HG02623 (cell line): Measurements from ENCODE around the gene SMO.
A peak's percentile ranks its signal among the peaks of the same experiment; 100 is the strongest.

ENCODE experiments used
- ATAC-seq: cut with Tn5 transposase; IDR thresholded peaks from one replicate; pipeline ENCODE4 v1.9.1; 2021; ENCODE audit warnings: moderate library complexity; ENCODE audit not compliant: unreplicated experiment

The SMO gene

DNA sequence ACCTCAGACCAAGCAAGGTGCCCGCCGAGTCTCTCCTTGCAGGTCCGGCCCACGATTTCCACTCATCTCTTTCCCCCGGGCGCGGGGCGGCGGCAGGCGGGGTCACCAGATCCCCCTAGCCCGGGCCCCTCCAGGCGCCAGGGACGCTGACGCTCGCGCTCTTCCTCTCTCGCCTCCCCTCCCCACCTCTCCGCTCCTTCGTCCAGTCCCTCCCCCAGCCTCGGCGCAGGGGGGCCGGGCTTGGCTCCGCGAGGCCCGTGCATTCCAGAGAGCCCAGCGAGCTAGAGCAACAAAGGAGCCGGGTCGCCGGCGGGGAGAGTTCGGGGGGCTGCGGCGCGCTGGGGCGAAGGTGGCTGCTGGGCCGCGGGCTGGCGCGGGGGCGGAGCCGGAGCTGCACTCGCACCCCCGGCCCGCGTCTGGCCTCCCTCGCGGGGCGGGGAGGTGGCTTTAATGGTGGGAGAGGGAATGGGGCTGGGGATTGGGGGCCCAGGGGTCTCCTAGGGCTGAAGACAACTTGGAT is at the start of gene SMO:
Gene SMO (plus strand): TSS at position 262 of the 520 bp plus-strand sequence. CDS start 519 bp downstream, outside the sequence.
- ATAC-seq, result no peak

DNA sequence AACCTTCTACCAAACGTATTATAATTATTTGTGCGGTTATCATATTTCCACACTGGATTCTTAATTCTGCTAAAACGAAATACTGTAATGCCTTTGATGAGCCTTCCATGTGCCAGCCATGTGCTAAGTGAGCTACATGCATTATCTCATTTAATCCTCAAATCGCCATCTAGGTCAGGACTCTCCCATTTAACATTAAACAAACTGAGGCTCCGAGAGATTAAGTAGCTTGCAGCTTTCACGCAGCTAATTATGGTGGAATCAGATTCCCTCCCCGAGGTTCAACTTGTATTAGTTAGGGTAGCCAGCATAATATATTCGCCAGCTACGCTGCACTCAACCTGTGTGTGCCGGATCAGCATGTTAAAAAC is 44.7 kb upstream of the SMO start:
- ATAC-seq, result no peak

DNA sequence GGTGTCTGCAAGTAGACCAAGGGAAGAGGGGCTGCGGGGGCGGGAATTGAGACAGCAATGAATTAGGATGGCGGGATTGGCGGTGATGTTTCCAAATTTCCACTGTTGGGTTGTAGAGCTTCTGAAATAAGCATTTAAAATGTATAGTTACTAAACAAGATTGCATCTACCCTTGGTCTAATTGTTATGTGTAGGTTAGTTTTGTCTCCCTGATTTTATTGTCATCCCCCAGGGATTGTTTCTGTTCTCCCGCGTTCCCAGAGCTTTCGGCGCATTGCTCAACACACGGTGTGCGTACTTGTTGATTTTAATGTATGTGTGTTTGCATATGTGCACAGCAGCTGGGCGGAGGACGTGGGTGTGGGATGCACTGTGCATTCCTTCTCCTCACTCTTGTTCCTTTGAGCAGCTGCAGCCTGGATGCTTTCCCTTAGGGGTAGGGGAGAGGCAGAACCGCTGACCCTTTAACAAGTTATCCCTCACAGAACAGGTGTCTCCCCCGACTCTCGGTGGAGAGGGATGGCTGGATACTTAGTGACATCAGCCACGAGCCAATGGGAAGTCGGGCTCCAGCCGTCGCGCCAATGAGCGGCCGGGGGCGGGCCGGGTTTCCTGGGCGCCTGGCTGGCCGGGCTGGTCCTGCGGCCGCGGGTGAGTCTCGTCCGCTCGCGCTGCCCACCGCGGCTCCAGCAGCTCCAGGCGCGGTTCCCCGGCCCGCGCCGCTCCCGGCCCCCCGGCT is 44.2 kb upstream of the SMO start, which contains the start of gene TSPAN33:
Gene TSPAN33 (plus strand): TSS at position 613 of the 739 bp plus-strand sequence. CDS start 274 bp downstream, outside the sequence.
- ATAC-seq, result peak; percentile 72

DNA sequence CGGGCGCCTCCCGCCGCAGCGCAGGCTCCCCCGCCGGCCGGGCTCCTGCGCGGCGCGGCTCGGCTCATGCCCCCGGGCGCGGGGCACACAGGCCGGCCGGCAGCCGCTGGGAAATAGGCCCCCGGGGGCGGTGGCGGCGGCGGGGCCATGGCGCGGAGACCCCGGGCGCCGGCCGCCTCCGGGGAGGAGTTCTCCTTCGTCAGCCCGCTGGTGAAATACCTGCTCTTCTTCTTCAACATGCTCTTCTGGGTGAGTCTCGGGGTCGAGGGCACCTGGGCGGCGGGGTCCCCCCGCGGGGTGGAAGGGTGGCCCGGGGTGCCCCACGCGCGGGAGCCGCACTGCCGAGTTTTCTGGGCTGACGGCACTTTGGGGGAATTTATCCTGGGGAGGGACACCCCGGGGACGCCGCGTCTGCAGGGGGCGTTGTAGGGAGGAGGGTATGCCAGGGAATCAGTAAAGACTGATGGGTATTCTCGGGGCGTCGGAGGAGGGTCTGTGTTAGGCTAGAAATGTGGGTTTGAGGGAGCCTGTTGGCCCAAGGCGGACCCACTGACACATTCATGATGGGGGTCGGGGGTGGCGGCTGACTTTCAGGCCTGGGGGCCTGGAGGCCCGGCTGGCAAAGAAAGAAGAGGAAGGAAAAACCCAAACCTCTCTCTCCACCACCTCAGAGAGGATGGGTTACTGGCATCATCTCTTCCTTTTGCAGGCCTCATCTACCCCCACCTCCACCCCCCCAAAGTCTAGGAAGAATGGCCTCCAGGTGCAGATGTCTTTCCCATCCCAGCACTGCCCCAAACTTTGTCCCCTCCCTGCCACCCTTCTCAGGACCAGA is 43.4 kb upstream of the SMO start:
- peak; percentile 8 for ATAC-seq

DNA sequence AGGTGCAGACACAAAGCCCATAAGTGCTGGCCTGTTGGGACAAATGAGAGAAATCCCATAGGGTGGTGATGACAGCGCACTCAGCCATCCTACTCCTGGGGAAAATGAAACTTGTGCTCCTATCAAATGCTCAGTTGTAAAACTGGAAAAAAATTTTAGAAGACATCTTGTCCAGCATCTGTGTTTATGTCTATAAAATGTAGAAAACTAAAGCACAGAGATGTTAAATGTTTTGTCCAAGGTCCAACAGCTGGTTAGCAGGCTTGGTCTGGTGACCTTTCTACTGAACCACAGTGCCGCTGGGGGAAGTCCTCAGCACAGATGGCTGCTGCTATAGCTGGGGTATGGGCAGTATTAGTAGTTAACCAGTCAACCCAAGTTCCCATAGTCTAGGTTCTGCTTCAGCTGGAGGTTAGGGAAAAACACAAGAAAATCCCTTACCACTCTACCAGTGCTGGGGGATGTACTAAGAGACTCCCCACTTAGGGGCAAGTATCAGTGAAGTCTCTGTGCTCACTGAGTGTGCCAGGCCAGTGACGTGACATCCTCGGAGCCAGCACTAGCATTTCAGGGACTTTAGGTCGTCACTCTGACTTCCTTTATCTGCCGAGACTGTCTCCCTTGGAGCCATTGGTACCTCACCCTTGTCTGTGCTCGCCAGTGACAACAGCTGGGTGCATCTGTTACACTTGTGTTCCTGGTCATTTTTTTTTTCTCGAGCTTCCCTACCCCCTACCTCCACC is 42.0 kb upstream of the SMO start:
- peak; percentile 57 for ATAC-seq

DNA sequence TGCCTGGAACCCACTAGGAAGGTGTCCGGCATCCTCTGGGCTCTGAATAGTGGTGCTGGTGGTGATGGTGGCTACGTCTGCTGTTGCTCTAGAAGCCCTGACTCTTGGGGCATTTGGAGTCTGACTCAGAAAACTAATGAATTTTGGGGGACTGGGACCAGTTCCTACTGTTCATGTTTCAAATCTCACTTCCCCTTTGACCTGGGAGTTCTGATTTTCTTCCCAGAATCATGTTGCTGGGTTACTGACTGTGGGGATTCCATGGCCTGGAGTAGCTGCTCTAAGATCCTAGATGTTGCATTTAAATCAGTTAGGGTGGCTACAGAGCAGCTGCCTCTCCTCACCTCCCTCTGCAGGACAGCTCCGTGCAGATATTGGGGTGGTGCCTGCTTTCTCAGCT is 40.7 kb upstream of the SMO start:
- ATAC-seq, result no peak

DNA sequence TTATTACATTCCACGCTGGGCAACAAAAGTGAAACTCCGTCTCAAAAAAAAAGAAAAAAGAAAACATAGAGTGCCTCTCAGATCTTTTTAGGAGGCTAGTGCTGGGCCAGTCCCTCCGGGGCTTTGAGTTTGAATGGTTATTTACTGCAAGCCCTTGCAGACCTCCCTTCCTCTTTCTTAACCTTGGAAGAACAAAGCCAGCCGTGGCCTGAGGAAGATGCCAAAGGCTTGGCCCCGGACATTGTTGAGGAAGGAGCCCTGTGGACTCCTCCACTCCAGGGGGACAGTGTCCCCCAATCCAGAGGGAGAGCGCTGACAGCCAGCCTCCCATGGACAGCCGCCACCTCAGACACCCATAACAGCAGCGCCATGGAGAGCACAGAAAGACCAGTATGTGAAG is 38.9 kb upstream of the SMO start:
- no peak for ATAC-seq

DNA sequence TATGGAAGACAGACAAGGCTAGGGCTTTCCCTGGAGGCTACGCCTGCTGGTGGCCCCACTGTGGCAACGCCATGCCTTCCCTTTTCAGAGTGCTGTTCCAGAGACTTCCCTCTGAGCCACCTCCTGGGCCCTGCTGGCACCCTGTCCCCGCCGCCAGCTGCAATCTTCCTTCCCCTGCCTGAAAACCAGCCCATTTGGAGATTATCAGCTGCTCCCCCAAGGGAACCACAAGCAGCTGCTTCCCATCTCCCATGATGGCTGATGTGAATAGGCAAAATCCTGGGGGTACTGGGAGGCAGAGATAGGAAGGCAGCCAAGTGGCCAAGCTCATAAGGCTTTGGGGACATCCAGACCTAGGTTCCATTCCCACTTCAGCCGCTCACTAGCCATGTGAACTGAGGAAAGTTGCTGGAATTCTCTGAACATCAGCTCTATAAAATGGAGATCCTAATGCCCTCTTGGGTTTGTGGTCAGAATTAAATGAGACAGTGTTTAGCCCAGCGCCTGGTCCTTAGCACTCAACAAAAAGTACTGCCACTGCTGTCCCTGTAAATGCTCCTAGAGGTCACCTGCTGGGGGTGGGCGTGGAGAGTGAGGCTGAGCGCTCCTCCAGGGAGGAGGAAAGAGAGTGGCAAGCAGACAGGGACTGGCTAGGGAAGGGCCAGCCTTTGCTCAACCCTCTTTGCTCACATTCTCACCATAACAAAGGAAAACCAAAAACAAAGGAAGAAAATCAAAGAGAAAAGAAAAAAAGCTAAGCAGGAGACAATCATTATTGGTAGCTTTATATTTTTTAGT is 38.0 kb upstream of the SMO start:
- ATAC-seq, result no peak

DNA sequence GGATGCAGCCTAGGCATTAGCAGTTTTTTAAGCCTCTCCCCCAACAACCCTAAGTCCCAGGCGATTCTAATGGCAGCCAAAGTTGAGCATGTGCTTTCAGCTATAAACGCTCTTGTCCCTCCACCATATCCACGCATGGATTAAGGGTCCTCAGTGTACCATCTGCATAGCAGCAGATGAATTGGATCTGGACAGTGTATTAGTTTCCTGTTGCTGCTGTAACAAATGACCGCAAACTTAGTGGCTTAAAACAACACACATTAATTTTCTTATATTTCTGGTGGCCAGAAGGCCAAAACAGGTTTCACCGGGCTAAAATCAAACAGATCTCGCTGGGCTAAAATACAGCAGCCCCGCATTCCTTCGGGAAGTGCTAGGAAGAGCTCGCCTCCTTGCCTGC is 30.8 kb upstream of the SMO start:
- ATAC-seq, result no peak

DNA sequence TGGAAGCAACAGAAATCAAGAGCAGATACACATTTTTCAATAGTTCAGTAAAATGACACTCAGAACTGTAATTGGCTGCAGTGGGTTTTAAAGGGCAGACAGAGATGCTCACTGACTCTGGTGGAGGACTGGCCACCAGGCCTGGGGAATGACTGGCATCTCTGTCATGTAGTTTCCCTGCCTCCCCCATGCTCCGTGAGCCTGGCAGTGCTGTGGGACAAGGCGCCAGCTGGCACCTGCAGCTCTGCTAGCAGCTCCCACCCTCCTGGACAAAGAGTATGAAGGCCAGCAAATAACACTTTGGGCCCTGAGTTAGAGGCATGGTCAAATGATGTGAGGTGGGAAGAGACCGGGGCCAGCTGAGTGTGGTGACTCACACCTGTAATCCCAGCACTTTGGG is 28.9 kb upstream of the SMO start:
- ATAC-seq, result no peak

DNA sequence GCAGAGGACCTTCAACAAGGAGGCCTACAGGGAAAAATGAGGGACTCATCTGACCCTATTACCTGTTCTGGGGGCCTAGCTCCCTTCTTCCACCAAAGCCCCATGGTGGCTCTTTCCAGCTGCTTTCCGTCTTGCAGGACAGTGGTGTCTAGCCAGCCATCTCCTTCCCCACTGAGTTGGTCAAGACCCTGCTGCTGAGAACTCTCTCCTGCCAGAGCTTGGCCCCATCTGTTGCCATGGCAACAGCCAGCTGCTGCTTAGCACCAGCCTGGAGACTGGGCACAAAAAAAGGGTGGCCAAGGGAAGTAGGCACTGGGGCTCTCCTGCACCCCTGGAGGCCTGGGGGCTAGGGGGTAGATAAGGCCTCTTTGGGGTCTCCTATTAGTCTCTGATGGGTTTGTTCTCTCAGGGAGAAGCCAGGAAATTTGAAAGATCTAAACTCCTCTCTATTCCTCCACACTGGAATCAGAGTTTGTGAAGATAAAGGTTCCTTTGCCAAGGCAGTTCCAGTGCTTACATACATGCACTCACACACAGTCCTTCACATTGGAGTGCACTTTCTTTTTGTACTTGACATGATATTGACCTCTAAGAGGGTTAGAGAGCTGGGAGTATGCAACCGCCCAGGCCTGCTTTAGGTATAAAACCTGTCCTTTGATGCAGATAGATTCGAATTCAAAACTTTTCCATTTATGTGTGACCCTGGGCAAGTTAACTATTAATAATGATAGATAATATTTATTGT is 28.1 kb upstream of the SMO start:
- no peak for ATAC-seq

DNA sequence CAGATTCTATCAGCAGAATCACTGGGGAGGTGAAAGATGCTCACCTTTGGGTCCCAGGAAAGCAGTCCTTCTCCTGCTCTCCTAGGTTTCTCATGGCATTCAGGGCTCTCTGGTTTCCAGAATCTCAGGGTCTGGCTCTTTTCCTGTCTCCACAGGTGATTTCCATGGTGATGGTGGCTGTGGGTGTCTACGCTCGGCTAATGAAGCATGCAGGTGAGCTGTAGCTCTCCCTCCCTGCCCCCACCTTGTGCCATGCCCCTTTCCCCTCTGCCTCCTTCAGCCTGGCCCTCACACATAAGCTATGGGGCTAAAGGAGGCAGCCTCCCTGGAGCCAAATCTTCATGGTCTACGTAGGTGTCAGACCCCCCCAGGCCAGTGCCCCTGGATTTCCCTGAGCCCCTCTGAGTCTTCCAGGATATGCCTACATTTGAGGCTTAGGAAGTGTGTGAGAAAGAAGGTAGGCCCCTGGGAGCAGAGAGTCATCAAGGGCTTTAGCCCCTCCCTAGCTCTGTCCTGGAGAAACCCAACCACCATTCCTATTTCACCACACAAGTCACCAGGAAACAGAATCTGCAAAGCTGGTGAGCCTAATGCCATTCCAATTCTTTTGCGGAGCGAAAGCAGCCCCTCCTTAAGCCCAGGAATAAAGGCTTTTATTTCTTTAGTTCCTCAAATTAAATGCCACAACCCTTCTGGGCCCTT is 26.8 kb upstream of the SMO start:
- ATAC-seq, result no peak

DNA sequence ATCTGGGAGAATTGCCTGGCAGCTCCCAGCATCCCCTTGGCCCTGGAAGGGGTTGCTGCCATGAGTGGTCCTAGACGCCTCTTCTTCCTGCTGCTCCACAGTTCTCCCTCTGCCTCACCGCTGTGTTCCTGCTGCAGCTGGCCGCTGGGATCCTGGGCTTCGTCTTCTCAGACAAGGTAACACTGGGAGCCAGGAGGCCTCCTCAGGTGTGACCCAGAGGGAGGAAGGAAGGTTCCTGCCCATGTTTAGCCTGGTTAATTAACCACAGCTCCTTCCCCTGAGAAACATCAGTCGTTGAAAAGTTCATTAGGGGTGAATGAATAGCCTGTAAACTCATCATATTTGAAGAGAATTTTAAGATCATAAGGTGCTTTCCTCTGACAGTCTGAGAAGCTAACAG is 25.7 kb upstream of the SMO start:
- no peak for ATAC-seq

DNA sequence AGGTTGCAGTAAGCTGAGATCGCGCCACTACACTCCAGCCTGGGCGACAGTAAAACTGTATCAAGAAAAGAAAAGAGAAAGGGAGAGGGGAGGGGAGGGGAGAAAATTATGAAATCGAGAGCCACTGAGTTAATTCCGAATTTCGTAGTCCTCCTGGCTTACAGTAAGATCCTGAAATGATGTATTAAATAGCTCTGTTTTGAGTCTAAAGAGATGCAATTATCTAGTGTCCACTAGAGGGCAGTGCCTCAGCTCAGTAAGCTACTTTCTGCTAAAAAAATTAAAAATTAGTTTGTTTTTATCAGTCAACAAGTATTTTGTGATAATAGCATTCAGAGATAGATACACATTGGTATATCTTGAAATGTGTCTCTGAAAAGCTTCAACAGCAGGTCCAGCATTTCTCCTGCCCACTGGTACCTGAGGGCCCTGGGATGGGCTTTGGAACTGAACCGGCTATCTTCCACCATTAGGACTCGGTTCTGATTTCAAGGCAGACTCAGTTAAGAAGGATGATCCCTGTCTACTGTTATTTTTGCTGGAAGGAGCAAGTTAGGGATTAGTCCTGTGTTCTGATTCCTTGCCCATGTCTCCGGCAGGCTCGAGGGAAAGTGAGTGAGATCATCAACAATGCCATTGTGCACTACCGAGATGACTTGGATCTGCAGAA is 24.4 kb upstream of the SMO start:
- no peak for ATAC-seq

DNA sequence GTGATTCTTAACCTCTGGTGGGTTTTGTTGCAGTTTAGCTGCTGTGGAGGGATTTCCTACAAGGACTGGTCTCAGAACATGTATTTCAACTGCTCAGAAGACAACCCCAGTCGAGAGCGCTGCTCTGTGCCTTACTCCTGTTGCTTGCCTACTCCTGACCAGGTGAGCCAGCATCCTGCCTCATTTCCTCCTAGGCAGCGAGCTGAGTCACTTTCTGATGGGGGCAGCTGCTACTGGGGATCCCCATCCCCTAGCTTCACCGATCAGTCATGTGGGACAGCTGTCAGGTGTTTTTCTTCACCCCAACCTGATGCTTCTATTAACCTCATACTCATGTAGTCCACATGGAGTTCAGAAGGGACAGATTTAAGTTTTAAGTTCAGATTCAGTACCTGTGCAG is 21.7 kb upstream of the SMO start:
- ATAC-seq, result no peak

DNA sequence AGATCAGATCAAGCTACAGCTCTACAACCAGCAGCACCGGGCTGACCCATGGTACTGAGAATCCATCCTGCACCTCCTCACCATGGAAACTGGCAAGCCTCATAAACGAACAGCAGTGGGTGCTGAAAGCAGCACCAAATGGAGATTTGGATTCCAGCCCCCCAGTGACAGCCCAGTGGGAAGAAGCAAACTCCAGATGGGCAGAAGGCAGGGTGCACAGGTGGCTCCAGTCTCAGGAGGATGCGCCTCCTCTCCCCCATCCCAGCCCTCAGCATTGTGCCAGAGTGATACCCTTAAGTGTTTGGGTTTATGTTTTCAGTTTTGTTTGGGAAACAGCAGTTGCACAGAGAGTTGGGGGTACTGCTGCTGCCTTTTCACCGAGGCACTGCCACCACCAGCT is 20.6 kb upstream of the SMO start:
- ATAC-seq, result no peak

DNA sequence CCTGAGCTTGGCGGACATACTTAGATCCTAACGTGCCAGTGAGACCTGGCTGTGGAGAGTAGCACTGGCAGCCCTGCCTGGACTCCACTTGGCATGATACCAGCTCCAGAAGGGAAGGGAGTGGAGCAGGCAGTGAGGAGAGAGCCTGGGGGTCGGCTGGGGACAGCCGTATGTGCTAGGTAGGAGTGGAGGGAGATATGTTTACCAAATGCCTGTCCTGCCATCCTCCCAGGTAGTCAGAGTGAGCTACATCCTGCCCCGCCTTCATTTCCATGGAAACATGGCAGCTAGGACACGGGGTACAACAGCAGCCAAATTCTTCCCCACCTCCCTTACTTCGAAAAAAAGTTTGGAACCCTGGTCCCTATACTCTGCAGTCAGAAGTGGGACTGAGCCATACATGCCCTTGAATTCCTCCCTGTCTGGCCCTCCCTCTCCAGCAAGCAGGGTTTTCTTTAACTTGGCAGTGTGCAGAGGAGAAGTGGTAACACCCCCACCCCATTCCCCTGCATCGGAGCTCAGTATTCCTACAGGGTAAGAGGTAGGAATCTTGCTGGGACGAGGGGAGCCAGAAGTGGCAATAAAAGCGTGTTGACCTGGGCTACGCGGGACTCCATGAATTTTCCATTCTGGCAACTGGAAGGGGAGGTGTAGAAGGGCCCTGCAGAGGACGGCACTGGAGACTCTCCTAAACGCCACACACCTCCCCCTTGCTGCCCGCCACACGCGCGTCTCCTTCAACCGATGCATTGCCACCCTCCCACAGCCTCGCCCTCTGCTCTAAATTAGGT is 20.0 kb upstream of the SMO start:
- ATAC-seq, result no peak

DNA sequence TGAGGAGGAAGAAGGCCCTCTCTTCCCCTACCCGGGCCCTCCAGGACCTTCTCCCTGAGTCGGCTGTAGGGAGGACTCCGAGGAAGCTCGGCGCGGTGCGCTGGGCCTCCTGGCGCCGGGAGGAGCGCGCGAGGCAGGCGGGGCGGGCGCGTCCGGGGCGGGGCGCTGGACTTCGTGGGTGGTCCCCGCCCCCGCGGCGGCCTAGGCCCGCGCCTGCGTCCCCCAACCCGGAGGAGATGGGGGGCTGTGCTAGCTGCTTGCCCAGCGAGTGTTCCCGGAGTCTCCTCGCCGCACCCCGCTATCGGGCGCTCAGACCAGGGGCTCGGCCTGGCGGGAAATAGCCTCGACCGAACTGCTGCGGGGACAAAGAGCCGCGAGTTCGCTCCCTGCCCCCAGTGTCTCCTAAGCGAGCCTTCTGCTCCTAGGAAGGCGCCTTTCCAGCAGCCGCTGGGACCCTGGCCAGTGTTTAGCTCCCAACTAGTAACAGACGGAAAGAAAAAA is 19.2 kb upstream of the SMO start:
- ATAC-seq, result no peak
